Subcutaneous abdominal adipose tissue (tissue), 5 donors: ENCODE measurements around the gene STK25.

Experiments
- H3K27ac ChIP-seq: one replicate; pipeline ENCODE4 v1.7.0; 2013; ENCODE audit warnings: low read depth, mild to moderate bottlenecking, inconsistent platforms, low read length, moderate library complexity
- H3K27me3 ChIP-seq, 5 donors: one replicate each; pipeline ENCODE4 v1.7.0; 2013; ENCODE audit warnings: low read length in 5 of 5, inconsistent platforms in 1 of 5; ENCODE audit not compliant: control insufficient read depth in 5 of 5, insufficient read depth in 4 of 5
- H3K36me3 ChIP-seq, 5 donors: one replicate each; pipeline ENCODE4 v1.7.0; 2013; ENCODE audit warnings: low read length in 5 of 5; ENCODE audit not compliant: control insufficient read depth in 5 of 5, insufficient read depth in 5 of 5
- H3K4me1 ChIP-seq, 5 donors: one replicate each; pipeline ENCODE4 v1.7.0; 2013; ENCODE audit warnings: low read length in 5 of 5, mild to moderate bottlenecking in 3 of 5, moderate library complexity in 1 of 5; ENCODE audit not compliant: control insufficient read depth in 5 of 5, insufficient read depth in 5 of 5
- H3K4me3 ChIP-seq, 5 donors: one replicate each; pipeline ENCODE4 v1.7.0; 2013; ENCODE audit warnings: low read length in 5 of 5, low read depth in 1 of 5
- H3K9ac ChIP-seq, 5 donors: one replicate each; pipeline ENCODE4 v1.7.0; 2013; ENCODE audit warnings: low read length in 5 of 5, mild to moderate bottlenecking in 4 of 5, moderate library complexity in 3 of 5
- H3K9me3 ChIP-seq, 5 donors: one replicate each; pipeline ENCODE4 v1.7.0; 2013; ENCODE audit warnings: low read length in 5 of 5; ENCODE audit not compliant: control insufficient read depth in 5 of 5
- donor health status: healthy.
- donor health status: healthy.
- donor health status: healthy.
- donor health status: healthy.
- donor health status: healthy.

The STK25 gene

DNA sequence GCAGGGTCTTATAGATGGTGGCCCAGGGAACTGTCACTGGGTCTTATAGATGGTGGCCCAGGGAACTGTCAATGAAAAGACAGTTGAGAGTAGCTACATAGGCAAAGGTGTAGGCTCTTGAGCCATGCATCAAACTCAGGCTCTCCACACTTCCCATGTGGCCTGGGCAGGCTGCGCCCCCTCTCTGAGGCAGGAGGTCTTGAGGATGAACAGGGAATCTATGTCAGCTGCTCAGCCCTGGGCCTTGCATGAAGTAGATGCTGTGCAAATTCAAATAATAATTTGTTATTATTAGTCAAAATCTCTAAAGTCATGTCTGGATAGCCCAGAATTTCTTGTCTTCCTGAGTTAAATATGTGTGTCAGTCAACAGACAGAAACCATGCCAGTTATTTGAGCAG, 26.7 kb downstream of the STK25 start:
- H3K36me3 ChIP-seq, result peaks cover 4 to 39% (median 37%) of the 10 kb centered on the region in 5 donors
- no peak overlapping the region for H3K9ac ChIP-seq
- no peaks in the 10 kb centered on the region for H3K4me1 ChIP-seq
- no peaks in the 10 kb centered on the region for H3K27me3 ChIP-seq
- no peak overlapping the region for H3K4me3 ChIP-seq
- H3K9me3 ChIP-seq, result no peaks in the 10 kb centered on the region
- no peak overlapping the region for H3K27ac ChIP-seq

DNA sequence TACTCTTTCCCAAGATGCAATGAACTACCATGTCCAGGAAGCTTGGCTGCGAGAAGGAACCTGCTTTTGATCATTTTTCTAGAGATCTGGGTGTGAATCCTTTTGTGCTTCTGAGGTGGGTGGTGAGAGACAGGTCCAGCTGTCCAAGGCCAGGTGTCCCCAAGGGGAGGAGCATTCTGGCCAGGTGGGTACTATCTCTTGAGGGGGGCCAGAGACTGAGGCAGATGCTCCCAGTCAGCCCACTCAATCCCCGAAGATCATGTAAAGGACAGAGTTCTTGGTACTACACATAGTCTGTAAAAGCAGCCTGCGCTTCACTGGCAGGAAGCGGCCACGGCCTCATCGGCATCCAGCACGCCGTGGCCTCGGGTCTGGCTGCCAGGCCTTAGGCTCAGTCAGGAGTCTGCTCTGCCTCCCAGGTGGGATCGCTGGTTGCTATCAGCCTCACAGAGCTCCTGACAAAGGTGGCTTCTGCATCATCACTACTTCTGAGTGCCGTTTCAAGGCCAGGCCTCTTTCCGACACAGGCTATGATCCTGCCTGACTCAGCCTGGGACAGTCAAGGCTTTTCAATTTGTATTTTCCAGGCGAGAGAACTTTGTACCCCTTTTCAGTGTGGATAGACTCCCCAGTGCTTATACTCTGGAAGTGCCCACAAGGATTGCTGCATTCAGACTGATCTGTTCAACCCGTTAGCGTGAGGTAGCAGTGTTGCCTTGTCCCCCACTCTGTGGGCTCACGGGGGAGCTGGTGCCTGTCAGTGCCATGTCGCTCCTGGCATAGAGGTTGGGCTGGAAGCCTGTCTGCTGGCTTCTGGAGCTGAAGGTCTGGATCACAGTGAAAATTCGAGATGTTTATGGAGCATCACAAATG, 29.1 kb downstream of the STK25 start:
- no peaks in the 10 kb centered on the region for H3K9me3 ChIP-seq
- no peaks in the 10 kb centered on the region for H3K27me3 ChIP-seq
- no peak overlapping the region for H3K4me3 ChIP-seq
- peaks cover 4 to 41% (median 29%) of the 10 kb centered on the region in 5 donors for H3K36me3 ChIP-seq
- H3K27ac ChIP-seq, result no peak overlapping the region
- no peaks in the 10 kb centered on the region for H3K4me1 ChIP-seq
- H3K9ac ChIP-seq, result no peak overlapping the region

DNA sequence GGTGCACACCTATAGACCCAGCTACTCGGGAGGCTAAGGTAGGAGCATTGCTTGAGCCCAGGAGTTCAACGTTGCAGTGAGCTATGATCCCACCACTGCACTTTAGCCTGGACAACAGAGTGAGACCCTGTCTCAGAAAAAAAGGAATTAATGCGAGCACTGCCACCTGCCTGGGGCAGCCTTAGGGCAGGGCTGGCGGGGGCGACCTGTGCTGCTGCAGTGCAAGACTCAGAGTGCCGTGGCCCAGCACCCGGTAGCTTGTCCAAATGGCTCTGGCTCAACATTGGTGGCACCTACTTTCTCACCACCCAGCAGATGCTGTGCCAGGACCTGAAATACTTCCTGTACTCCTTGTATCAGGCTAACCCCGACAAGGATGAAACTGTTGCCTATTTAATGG, 30.2 kb downstream of the STK25 start:
- H3K27me3 ChIP-seq, result no peaks in the 10 kb centered on the region
- peaks cover 4 to 35% (median 21%) of the 10 kb centered on the region in 5 donors for H3K36me3 ChIP-seq
- no peak overlapping the region for H3K4me3 ChIP-seq
- no peak overlapping the region for H3K27ac ChIP-seq
- H3K9ac ChIP-seq, result no peak overlapping the region
- no peaks in the 10 kb centered on the region for H3K9me3 ChIP-seq
- no peaks in the 10 kb centered on the region for H3K4me1 ChIP-seq

DNA sequence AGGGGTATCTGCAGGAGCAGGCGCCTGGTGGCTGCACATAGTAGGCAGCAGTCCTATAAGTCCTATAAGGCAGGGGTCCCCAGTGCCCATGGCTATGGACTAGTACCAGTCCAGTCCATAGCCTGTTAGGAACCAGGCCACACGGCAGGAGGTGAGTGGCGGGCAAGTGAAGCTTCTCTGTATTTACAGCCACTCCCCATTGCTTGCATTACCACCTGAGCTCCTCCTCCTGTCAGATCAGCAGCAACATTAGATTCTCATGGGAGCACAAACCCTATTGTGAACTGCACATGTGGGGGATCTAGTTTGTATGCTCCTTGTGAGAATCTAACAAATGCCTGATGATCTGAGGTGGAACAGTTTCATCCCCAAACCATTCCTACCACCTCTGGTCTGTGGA, 33.1 kb downstream of the STK25 start:
- Histone ChIP-seq H3K4me3 (no peak overlapping the region), H3K4me1 (peaks cover 0 to 3% (median 0%) of the 10 kb centered on the region in 5 donors), H3K27me3 (no peaks in the 10 kb centered on the region), H3K9ac (no peak overlapping the region), H3K9me3 (no peaks in the 10 kb centered on the region), H3K36me3 (peaks cover 4 to 31% (median 22%) of the 10 kb centered on the region in 5 donors), H3K27ac (no peak overlapping the region)

DNA sequence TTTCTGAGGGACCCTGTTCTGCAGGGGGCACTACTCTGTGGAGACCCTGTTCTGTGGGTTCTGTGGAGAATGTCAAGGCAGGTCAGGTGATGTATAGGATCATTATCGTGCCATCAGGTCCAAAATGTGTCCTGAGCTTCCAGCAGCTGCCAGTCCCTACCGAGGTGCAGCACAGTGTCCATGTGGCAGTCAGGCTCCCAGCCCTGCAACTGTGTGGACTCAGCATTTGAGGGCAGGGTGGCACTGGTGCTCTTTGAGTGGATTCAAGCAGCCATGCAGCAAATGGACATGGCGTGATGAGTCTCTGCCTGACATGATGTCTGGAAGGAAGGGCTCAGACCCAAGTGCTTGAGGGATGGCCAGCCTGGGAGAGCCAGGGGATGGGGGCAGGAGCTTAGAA, 35.0 kb downstream of the STK25 start:
- H3K4me3 ChIP-seq, result no peak overlapping the region
- peaks cover 0 to 11% (median 0%) of the 10 kb centered on the region in 5 donors for H3K4me1 ChIP-seq
- no peaks in the 10 kb centered on the region for H3K9me3 ChIP-seq
- H3K36me3 ChIP-seq, result peaks cover 4 to 23% (median 12%) of the 10 kb centered on the region in 5 donors
- H3K27ac ChIP-seq, result no peak overlapping the region
- H3K9ac ChIP-seq, result no peak overlapping the region
- no peaks in the 10 kb centered on the region for H3K27me3 ChIP-seq

DNA sequence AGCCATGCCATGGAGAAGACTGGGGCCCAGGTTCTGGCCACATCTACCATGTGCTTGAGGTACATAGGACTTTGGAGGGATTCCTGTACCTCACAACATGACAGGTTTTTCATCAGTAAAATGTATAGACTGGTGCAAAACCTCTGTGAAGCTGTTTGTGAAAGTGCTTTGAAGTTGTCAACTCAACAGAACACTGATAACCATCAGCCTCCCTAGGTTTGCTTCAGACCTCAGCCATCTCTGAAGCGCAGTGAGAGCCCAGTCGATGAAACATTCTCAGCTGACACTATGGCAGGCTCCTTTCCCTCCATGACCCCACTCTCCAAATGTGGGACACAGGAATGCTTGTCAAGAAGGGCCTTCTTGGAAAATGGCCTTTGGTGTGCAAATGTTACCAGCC, 38.6 kb downstream of the STK25 start:
- no peak overlapping the region for H3K4me3 ChIP-seq
- peaks cover 0 to 21% (median 16%) of the 10 kb centered on the region in 5 donors for H3K36me3 ChIP-seq

DNA sequence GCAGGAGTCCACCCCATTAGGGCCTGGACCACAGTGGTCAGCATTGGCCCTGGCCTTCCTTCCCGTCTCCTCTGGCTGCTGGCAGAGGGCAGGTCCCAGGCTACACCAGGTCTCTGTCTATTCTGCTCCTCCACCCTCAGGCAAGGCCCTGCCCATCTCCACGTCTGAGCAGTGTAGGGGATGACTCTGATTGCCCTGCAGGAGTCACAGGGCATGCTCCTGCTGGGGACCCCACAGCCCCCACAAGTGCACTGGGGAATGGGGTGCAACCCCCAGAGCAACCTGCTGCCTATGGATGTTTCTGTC, 40.0 kb downstream of the STK25 start:
- Histone ChIP-seq H3K9me3 (no peaks in the 10 kb centered on the region), H3K4me1 (peaks cover 0 to 11% (median 0%) of the 10 kb centered on the region in 5 donors), H3K36me3 (peaks cover 0 to 33% (median 27%) of the 10 kb centered on the region in 5 donors), H3K4me3 (no peak overlapping the region), H3K9ac (no peak overlapping the region), H3K27me3 (no peaks in the 10 kb centered on the region), H3K27ac (no peak overlapping the region)

More for the DNA sequence above, 38.6 kb downstream of the STK25 start:
- H3K27ac ChIP-seq, result no peak overlapping the region
- peaks cover 0 to 11% (median 0%) of the 10 kb centered on the region in 5 donors for H3K4me1 ChIP-seq
- H3K27me3 ChIP-seq, result no peaks in the 10 kb centered on the region
- no peaks in the 10 kb centered on the region for H3K9me3 ChIP-seq
- no peak overlapping the region for H3K9ac ChIP-seq

DNA sequence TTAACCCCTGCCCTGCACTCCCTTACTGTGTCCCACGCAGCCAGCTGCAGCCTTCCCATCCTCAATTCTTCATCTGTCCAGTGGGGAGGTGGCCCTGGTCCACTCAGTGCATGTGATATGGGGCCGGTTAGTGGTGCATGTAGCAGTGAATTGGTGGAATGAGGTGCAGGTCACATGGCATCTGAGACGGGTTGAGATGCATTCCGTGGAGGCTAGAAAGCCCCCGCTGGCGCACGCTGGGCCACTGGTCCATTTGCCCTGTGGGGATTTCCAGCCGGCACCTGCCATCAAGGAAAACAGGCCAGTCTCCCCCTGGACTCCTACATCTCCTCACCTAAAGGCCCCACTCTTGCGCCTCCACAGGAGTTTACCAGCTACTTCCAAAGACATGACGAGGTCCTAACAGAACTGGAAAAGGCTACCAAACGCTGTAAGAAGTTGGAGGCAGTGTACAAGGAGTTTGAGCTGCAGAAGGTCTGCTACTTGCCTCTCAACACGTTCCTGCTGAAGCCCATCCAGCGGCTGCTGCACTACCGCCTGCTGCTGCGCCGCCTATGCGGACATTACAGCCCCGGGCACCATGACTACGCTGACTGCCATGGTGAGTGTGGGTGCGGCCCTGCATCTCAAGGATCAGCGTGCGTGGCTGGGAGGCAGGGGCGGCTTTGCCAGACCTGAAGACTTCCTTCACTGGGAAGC, 40.5 kb downstream of the STK25 start:
- Histone ChIP-seq H3K27me3 (no peaks in the 10 kb centered on the region), H3K36me3 (peaks cover 0 to 38% (median 32%) of the 10 kb centered on the region in 5 donors)

DNA sequence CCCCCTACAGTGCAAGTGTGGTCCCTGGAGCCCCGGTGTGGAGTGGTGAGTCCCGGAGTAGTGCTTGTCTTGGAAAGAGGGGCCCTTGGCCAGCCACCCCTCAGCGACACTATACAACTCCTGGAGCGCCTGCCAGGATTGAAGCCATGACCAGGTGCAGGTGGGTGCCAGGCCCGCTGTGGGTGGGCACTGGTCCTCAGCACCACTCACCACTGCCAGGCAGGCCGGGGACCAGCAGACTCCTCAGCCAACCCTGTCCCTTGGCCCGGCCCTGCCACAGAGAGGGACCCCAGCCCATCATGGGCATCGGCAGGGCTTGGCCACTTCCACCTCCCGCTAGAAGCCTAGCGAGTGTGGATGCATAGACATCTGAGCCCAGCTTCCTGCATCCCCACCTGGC, 42.2 kb downstream of the STK25 start:
- no peak overlapping the region for H3K9ac ChIP-seq
- H3K36me3 ChIP-seq, result peaks cover 0 to 40% (median 33%) of the 10 kb centered on the region in 5 donors
- no peak overlapping the region for H3K27ac ChIP-seq
- H3K4me1 ChIP-seq, result peaks cover 0 to 11% (median 0%) of the 10 kb centered on the region in 5 donors
- no peak overlapping the region for H3K4me3 ChIP-seq
- H3K27me3 ChIP-seq, result no peaks in the 10 kb centered on the region
- no peaks in the 10 kb centered on the region for H3K9me3 ChIP-seq

More for the DNA sequence above, 40.5 kb downstream of the STK25 start:
- Histone ChIP-seq H3K27ac (no peak overlapping the region), H3K4me3 (no peak overlapping the region), H3K9me3 (no peaks in the 10 kb centered on the region), H3K4me1 (peaks cover 0 to 11% (median 0%) of the 10 kb centered on the region in 5 donors), H3K9ac (no peak overlapping the region)

DNA sequence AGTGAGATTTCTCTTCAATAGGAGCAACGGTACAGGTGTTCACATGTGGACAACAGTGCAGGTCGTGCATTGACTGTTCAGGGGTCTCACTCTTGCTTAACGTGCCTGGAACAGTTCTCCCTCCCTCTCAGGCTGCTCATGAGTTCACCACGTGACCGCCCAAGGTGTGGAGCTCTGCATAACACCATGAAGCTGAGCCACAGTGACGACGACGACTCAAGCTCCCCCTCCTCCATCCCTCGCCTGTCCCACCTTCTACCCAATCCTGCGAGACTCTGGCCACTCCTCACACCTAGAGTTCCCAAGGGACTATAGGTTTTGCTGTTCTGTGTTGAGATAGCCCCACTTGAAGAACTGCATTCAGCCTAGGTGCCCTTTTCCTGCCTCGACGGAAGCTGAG, 42.8 kb downstream of the STK25 start:
- peaks cover 0 to 10% (median 0%) of the 10 kb centered on the region in 5 donors for H3K4me1 ChIP-seq
- no peaks in the 10 kb centered on the region for H3K27me3 ChIP-seq
- no peak overlapping the region for H3K9ac ChIP-seq
- H3K9me3 ChIP-seq, result no peaks in the 10 kb centered on the region
- H3K4me3 ChIP-seq, result no peak overlapping the region
- peaks cover 0 to 40% (median 33%) of the 10 kb centered on the region in 5 donors for H3K36me3 ChIP-seq
- no peak overlapping the region for H3K27ac ChIP-seq
